Activated effector memory CD4-positive, alpha-beta T cell treated with Interleukin-2 at 50 U/mL for 16 hours (primary cell): Measurements from ENCODE around the gene FBXO24.

Experiments used
- DNase-seq: peaks from one replicate; pipeline ENCODE4 v3.0.0-alpha.2; 2020

Gene FBXO24

DNA sequence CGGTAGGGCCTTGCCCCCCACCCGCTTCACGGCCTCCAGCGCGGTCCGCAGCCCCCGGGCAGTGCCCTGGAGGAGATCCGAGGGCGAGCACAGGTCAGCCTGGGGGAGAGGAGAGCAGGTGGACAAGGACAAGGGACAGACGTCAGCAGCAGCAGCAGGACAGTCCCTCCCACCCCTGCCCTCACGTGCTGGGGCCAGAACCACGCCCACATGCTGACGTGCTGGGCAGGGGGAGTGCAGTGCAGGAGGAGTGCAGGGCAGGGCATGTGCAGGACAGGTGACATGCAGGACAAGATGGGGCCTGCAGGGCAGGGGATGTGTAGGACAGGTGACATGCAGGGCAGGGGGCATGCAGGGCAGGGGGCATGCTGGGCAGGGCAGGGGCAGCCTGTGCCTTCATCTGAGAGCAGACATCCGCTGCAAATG is 10.9 kb upstream of the FBXO24 start:
- DNase-seq, result no peak

DNA sequence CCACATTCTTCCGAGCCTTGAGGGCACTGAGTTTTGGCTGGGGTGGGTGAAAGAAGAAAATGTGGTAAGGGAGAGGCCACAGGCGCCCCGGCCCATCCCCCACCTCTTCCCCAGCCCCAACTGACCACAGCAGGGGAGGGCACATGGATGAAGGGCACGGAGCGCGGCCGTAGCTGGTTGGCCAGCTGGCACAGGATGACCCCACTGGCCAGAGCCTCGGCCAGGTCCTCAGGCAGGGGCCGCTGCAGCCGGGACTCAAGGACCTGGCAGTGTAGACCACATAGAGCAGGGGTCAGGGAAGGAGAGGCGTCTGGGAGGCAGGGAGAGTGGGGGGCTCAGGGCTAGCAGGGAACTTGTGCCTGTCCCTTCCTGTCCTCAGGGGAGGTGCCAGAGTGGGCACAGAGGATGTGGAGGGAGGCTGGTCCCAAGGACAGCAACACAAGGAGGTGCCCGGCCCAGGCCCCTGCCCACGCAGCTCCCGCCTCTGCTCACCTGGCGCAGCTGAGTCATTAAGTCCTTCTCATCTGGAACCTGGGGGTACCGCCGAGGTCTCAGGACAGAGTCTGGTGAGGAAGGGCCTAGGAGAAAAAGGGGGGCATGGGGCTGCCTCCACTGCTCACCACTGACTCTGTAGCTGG is 10.3 kb upstream of the FBXO24 start:
- no peak for DNase-seq

DNA sequence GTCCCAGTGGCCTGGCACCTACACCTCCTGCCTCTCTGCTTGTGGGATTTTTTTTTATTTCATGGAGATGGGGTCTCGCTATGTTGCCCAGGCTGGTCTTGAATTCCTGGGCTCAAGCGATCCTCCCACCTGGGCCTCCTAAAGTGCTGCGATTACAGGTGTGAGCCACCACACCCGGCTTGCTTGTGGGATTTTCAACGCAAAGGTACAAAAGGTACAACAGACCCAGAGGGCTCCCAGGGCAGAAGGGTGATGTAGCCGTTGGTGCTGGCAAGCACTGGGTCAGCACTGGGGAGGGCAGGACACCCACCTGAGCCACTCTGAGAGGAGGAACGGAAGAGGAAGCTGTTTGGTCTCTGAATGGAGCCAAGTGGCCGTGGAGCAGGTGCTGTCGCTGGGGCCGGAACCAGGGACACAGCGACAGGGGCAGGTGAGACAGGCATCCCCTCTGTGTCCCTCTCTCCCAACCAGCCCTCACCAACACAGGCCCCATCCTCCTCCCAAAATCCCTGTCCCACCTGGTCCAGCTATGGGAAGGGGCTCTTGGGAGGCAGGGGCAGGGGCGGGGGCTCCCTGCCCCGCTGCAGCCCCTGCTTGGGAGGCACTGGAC is 9.6 kb upstream of the FBXO24 start:
- no peak for DNase-seq

DNA sequence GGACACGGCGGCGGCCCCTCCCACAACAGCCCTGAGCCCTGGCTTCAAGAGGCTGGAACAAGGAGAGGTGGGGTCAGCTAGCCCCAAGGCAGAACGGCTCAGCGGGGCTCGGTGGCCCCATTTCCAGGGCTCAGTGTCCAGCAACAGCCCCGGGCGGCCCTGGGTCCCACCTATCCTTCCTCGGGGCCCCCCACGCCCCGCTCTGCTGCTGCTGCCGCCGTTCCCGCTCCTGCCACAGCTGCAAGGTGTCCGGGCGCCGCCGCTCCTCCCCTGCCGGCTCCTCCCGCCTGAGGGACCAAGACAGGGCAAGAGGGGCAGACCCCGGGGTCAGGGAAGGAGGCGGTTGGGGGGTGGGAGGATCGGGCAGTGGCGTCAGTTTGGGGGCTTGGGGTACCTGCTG is 9.0 kb upstream of the FBXO24 start:
- DNase-seq, result no peak

DNA sequence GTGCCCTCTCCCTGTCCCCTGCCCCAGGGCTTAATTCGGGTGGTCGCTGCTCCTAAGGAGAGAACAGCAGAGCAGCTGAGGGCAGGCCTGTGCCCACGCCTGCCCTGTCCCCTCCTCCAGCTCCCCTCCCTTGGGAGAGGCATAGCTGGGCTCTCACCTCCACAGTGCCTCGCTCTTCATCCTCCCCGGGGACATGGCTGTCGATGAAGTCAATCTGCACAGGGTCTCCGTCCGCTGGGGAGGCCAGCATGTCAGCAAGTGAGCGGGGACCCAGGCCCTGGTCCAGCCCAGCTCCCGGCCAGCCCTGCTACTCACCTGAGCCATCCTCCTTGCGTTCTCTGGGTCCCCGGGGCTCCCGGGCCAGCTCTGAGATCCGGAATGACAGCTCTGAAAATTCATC is 8.6 kb upstream of the FBXO24 start:
- DNase-seq, result no peak

DNA sequence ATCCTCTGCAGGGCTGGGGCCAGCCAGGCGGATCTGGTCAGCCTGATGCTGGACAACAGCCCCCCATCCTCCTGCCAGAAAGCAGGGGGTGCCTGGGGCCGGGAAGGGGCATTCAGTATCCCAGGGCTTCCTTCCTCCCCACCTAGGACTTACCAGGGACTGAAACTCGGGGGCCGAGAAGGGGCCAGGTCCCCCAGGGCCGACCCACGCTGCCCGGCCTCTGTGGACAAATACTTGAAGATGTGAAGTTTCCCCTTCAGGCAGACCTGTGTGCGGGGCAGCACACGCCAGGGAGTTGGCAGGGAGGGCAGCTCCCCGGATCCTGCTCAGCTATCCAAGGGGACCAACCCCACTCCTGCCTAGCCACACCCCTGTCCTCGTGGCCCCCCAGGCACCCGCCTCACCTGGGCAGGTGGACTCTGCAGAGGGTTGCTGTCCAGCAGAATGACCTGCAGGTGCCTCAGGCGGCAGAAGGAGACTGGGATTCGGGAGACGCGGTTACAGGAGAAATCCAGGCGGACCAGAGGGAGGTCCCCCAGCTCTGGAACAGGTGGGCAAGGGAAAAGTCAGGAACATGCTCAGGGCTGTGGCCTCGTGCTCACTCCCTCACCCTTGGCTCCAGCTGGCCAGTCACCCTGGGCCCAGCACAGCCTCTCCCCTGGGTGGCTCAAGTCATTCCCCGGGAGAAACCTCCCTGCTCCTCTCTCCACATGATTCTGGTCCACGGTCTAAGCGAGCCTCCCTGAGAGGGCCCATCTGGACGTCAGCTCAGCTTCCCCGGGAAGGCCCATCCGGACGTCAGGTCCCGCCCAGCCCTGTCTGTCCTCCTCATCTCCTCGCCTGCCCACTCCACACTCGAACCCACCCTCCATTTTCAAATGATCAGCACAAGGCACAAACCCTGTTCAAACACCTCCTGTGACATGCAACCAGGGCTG is 7.6 kb upstream of the FBXO24 start:
- DNase-seq, result no peak

DNA sequence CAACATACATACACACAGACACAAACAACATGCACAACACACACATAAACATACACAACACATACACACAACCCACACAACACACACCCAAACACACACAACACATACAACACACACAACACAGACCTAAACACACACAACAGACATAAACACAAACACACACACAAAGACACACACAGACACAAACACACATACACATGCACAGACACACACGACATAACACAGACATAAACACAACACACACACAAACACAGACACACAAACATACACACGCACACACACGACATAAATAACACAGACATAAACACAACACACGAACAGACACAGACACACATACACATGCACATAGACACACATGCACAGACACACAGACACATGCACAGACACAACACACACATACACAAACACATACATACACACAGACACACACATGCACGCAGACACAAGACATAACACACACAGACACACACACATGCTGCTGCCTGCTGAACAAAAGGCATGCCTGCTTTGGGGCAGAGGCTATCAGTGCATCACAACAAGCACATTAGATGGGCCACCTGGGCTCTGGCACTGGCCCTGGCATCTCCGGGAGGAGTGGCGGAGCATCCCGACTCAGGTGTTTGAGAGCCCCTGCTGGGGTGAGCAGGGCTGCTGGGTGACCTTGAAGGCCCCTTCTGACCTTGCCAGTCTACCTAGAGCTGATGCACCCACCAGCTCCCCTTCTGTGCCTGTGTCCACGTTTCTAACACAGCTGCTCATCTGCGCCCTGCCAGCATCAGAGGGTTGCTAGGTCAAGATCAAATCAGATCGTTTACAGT is 5.5 kb upstream of the FBXO24 start:
- DNase-seq, result no peak

DNA sequence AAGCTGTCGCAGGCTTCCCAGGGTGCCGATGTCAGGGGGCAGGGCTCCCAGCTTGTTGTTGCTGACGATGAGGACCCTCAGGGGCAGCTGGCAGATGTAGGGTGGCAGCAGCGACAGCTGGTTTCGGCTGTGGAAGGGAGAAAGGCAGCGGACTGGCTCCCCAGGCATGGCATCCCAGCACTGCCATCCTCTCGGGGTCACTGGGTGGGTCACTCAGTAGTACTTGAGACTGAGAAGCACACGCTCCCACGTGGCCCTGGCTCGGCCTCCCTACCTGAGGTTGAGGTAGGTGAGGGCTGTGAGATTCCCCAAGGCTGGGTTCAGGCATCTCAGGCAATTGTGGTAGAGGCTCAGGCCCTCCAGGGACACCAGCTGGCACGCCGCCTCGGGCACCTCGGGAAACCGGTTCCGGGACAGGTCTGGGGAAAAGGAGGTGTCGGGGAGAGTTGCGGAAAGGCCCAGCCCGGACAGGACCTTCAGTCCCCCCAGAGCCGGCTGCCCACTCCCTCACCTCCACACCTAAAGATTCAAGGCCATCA is 4.0 kb upstream of the FBXO24 start:
- no peak for DNase-seq

DNA sequence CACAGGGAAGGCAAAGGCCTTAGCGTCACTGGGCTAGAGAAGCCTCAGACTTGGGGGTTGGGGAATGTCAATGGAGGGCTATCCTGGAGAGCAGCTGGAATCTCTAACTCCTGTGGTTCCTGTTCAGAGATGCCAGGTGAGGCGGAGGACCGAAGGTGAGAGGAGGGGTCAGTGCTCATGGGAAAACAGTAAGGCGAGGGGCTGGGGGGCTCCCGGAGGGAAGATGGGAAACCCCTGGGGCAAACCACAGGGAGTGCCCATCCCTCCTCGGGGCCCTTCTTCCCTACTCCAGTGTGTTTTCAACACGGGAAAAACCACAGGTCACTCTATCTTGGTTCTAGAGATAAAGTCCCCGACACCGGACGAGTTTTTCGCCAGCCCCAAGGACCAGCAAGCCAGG is 3.5 kb upstream of the FBXO24 start:
- no peak for DNase-seq

DNA sequence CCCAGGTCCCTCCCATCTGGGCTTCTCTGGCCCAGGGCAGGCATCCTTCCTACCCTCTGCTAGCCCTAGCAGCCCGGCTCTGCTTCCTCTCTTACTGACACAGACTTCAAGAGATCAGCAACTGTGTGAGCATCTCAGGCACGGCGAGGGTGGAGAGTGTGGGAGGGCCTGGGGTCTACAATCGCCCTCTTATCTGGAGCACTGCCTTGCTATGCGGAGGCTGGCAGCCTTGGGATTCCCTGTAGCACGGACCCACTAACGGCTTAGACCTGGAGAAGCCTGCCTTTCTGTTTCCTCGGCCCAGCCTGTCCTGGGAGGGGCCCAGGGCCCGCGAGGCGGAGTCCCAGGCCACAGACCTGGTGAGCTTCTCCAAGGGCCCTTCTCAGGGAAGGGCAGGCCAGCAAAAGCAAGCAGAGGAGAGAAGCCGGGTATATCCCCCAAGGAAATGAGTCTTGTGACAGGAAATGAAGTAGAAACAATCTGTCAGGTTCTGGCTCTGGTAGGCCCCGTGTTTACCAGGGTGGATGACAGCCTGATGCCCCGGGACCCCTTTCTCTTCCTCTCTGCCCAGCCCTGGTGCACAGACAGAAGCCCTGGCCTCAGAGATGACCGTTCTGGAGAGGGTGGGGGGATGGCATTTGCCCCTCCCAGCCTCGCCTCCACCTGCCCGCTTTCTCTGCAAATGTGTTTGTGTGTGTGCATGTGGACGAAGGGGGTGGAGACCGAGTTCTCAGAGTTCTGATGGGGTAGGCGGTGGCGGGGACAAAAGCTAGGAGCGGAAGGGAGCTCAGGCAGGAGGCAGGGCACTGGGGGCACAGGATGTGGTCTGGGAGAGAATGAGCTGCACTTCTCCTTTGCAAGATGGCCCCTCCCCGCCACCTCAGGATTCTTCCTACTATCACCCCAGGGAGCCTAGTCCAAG is 2.7 kb upstream of the FBXO24 start:
- peak; percentile 69 for DNase-seq

DNA sequence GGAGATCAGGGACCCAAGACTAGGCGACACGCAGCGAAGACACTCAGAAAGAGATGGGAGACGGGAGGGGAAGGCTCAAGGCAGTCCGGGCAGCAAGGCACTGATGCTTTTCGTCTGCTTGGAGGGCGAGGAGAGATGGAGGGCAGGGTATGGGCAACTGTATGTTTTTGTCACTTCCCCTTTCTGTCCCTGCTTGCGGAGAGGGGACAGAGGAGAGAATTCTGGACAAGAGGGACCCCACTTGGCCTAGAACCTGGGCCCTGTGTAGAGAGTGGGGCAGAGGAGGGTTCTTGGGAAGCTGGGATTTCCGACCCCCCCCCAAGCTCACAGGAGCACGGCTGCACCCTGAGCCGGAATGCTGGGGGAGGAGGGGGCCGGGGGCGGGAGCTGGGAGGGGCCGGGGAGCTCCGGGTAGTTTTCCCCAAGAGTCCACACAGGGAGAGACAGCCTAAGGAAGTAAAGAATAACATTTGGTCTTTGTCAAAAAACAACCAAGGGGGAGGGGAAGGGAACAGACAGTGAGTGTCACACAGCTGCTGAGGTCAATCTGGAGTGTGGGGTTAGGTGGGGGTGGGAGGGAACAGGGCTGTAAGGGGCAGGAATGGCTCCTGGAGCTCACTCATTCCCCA is 2.0 kb upstream of the FBXO24 start:
- DNase-seq, result no peak

DNA sequence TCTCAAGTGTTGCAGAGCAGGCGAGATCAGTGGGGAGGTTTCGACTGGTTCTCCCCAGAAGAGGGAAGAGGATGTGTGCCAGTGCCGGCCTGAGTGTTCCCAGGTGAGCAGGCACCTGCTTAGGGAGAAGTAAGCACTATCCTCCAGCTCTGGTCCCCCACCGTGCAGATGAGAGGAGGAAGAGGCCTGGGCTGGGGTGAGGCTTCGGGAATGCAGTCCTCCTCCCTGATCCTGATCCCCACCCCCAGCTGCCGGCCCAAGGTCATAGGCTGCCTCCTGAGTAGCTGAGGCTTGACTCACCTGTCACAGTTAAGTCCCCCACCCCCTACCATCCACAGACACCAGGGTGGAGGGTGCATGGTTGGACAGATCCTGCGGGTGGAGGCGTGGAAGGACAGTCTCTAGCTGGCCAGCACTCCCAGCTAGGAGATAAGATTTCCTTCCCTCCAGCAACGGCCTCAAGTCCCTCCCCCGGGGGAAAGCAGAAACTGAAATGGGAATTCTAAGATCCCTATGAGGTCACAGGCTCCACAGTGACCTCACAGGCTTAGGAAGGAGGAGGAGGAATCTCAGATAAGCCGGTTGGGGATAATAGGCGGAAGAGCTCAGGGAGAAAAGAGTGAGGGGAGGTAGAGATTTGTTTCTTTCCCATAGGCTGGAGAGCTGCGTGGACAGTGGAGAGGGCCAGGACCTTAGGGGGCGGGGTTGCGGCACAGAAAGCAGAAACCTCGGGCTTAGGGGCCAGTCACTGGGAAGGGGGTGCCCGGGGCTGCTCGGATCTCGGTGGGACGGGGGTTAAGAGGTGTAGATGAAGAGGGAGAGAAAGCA is 1.2 kb upstream of the FBXO24 start:
- no peak for DNase-seq

DNA sequence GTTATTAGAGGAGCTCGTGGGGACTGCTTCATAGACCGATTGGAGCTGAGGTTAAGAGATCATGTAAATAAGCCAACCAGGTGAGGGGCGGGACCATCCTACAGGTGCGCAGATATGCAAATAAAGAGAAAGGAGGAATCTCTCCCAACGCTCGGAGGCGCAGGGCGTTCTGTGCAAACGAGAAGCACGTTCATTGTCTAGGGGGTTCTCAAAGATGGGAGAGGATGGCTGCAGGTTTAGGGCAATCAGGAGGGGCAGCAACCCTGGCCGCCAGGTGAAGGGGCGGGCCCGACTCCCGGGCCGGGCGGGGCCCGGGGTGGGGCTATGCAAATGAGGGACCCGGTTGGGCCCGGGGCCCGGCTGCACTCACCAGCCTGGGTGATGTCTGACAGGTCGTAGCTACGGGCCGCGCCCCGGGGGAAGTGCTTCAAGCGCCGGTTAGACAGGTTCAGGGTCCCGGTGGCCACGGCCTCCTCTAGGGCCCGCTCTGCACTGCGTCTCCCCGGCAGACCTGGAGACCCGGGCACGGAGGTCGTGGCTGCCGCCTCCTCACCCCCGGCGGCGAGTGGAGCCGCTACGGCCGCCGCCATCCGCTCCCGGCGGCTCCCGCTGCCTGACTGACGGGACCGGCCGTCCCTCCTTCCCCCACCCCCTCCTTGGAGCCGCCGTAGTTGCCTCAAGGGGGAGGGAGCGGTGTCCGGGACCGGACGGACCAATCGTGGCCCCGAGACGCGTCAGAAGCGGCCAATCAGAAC is 440 bp upstream of the FBXO24 start, which contains the start of gene LRCH4:
LRCH4 (minus strand) TSS at position 619 of the 755 bp plus-strand sequence; CDS start at position 590, 29 bp downstream.
- peak; percentile 55 for DNase-seq

DNA sequence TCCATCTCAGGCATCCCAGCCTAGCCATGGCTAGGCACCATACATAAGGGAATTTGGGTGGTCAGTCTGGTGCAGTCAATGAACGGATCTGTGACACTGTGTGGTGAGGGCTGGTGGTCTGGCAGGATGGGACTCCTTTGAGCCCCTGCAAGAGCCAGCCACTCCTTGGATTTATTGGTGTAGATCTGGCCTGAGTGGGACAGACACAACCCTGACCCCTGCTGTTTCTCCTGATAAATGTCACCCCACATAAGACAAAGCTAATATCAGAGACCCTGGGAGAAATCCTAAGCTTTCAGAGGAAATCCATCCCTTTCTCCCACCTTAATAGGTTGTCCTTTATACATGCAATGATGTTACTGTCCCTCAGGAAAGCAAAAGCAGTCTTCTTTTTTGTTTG is 2.3 kb downstream of the FBXO24 start:
- DNase-seq, result no peak

DNA sequence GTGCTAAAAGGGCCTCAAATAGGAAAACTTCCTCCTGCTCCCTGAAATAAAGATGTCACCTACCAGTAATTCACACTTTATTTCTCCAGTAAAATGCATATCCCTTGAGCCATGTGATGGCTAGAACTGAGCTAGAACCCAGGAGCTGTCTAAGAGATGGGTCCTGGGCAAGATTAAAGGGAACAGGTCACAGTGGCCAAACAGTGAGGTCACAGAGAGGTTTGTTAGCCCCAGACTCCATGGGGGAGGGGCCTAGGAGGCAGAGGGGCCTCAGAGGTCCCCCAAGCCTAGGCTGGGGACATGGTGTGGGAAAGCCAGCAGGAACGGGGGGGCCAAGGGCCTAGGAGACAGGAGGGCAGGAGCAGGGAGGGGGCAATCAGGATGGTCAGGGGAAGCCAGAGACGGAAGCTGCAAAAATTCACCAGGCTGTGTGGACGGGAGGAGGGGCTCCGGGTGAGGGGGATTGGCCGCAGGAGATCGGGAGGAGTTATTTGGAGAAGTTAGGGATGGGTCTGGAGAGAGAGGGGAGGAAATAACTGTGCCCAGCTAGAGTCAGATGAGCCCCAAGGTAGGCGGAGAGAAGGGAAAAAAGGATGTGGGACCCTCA is 3.3 kb downstream of the FBXO24 start:
- no peak for DNase-seq

DNA sequence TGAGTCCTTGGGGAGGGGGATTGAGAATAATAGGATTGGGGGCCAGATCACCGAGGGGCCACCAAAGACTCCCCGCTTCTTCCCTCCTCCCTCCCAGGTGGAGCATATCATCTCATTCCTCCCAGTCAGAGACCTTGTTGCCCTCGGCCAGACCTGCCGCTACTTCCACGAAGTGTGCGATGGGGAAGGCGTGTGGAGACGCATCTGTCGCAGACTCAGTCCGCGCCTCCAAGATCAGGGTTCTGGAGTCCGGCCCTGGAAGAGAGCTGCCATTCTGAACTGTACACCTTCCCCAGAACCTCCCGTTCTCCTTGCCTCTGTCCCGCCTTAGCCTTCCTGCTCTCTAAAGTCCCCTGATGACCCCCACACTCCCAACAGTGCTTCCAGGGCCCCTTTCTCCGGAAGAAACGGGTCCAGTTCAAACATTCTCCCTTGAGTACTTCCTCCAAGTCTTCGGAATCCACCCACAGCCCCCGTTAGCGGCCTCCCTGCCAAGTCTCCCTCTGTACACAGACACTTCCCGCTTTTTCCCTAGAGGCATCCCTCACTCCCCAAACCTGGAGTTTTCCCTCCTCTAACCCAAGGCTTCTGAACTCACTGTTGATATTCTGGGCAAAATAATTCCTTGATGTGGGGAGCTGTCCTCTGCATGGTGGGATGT is 4.1 kb downstream of the FBXO24 start:
- DNase-seq, result no peak

DNA sequence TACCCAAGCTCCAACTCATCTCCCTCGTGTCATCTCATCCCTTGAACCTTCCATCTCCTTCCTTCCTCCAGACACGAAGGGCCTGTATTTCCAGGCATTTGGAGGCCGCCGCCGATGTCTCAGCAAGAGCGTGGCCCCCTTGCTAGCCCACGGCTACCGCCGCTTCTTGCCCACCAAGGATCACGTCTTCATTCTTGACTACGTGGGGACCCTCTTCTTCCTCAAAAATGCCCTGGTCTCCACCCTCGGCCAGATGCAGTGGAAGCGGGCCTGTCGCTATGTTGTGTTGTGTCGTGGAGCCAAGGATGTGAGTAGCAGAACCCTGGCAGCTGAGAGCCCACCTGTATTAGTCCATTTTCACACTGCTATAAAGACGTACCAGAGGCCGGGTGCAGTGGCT is 5.5 kb downstream of the FBXO24 start:
- DNase-seq, result no peak

DNA sequence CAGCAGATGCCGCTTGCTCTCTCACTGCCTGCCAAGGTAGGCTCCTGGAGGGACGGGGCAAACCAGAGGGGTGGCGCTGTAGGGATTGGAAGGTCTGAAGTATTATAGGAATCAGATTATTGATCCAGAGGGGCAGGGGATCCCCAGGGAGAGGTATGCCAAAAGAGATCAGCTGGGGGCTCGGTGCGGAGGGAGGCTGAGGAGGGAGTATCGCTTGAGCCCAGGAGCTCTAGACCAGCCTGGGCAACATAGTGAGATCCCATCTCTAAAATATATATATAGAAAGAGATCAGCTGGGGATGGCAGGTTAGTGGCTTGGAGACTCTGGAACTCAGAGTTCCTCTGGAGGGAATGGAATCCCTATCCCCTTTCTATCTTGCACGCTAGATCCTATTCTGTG is 9.1 kb downstream of the FBXO24 start:
- DNase-seq, result no peak
